Neural progenitor cell (in vitro differentiated cells): Measurements from ENCODE around the gene ITM2C.

ENCODE experiments used
- EZH2phosphoT487 ChIP-seq: fragments of 200-600 bp; sonication (generic); IDR thresholded peaks from 2 replicates; pipeline ENCODE4 v1.6.1; 2017; ENCODE audit warnings: antibody characterized with exemption
- TF ChIP-seq, protein P1 (sequence below): fragments of 200-600 bp; sonication (generic); IDR thresholded peaks from 2 replicates; pipeline ENCODE4 v1.5.1; 2017; ENCODE audit warnings: antibody characterized with exemption, mild to moderate bottlenecking

GRCh38 chr2:230893841-230894781, 29.4 kb downstream of the ITM2C start:
- TF ChIP-seq, protein P1, sequence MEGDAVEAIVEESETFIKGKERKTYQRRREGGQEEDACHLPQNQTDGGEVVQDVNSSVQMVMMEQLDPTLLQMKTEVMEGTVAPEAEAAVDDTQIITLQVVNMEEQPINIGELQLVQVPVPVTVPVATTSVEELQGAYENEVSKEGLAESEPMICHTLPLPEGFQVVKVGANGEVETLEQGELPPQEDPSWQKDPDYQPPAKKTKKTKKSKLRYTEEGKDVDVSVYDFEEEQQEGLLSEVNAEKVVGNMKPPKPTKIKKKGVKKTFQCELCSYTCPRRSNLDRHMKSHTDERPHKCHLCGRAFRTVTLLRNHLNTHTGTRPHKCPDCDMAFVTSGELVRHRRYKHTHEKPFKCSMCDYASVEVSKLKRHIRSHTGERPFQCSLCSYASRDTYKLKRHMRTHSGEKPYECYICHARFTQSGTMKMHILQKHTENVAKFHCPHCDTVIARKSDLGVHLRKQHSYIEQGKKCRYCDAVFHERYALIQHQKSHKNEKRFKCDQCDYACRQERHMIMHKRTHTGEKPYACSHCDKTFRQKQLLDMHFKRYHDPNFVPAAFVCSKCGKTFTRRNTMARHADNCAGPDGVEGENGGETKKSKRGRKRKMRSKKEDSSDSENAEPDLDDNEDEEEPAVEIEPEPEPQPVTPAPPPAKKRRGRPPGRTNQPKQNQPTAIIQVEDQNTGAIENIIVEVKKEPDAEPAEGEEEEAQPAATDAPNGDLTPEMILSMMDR, result no peak
- TF ChIP-seq EZH2phosphoT487, result no peak
